Thoracic aorta (tissue), 2 donors: ENCODE results near the gene PARD3B. TPM values are rescaled to one million over a fixed set of nuclear protein-coding genes. Genes with fewer than 3 reads are reported as not detected.

Experiments
- ATAC-seq: fragments of 150-250 bp; one replicate; pipeline ENCODE4 v1.8.0; 2017; ENCODE audit warnings: low read depth; ENCODE audit not compliant: insufficient number of reproducible peaks, low FRiP score
- DNase-seq: peaks from one replicate; pipeline ENCODE4 v3.0.0-alpha.2; 2020; ENCODE audit warnings: low spot score
- H3K27ac ChIP-seq, 2 donors: fragments of 200-600 bp; sonication (generic); 1 replicate in 1 of 2; 2 replicates in 1 of 2; pipeline ENCODE4 v1.5.1; 2016; ENCODE audit warnings: mild to moderate bottlenecking in 2 of 2, moderate library complexity in 2 of 2
- H3K27me3 ChIP-seq: fragments of 200-600 bp; sonication (generic); replicated peaks from 2 replicates; pipeline ENCODE4 v1.6.0; 2016; ENCODE audit warnings: mild to moderate bottlenecking; ENCODE audit not compliant: insufficient read depth
- H3K36me3 ChIP-seq: fragments of 200-600 bp; sonication (generic); one replicate; pipeline ENCODE4 v1.5.1; 2016
- H3K4me1 ChIP-seq, 2 donors: fragments of 200-600 bp; sonication (generic); 1 replicate in 1 of 2; 2 replicates in 1 of 2; pipeline versions ENCODE4 v1.5.1 to v1.6.0; 2016; ENCODE audit warnings: low read depth in 2 of 2, mild to moderate bottlenecking in 1 of 2; ENCODE audit not compliant: control insufficient read depth in 1 of 2
- H3K4me3 ChIP-seq: fragments of 200-600 bp; sonication (generic); 2 replicates; pipeline ENCODE4 v1.5.1; 2016; ENCODE audit warnings: mild to moderate bottlenecking
- H3K9me3 ChIP-seq: fragments of 200-600 bp; sonication (generic); 2 replicates; pipeline ENCODE4 v1.5.1; 2016
- CTCF ChIP-seq: fragments of 200-600 bp; sonication (generic); IDR thresholded peaks from one replicate; pipeline ENCODE4 v1.5.1; 2019; ENCODE audit warnings: antibody characterized with exemption
- total RNA-seq, 2 donors: library from RNA; depleted of rRNA; stranded (reverse); fragments of >200 nt; gene quantifications; one replicate each; pipeline versions ENCODE4 v1.1.0 to v1.2.3, GENCODE V29; 2016

Gene PARD3B
- total RNA-seq, 2 donors from 2014 or later, result 25.7 to 34.5 TPM

GRCh38 chr2:205556841-205557539 is 1011.7 kb downstream of the PARD3B start:
- DNase-seq, result no peak
- no peak for TF ChIP-seq CTCF
- H3K4me3 ChIP-seq, result no peak overlapping the region
- no peaks in the 10 kb centered on the region for H3K9me3 ChIP-seq
- H3K27me3 ChIP-seq, result no peaks in the 10 kb centered on the region
- H3K36me3 ChIP-seq, result no peaks in the 10 kb centered on the region
- no peak for ATAC-seq
- H3K4me1 ChIP-seq, result no peaks in the 10 kb centered on the region
- H3K27ac ChIP-seq, result no peak overlapping the region

GRCh38 chr2:205557873-205558272 is 1012.6 kb downstream of the PARD3B start:
- no peak overlapping the region for H3K4me3 ChIP-seq
- TF ChIP-seq CTCF, result no peak
- no peak overlapping the region for H3K27ac ChIP-seq
- no peaks in the 10 kb centered on the region for H3K36me3 ChIP-seq
- no peaks in the 10 kb centered on the region for H3K27me3 ChIP-seq
- no peaks in the 10 kb centered on the region for H3K9me3 ChIP-seq
- no peaks in the 10 kb centered on the region for H3K4me1 ChIP-seq
- DNase-seq (no peak), ATAC-seq (no peak)

GRCh38 chr2:205561441-205561840 is 1016.2 kb downstream of the PARD3B start:
- H3K27ac ChIP-seq, result no peak overlapping the region
- DNase-seq, result no peak
- no peak for TF ChIP-seq CTCF

GRCh38 chr2:205563646-205564045 is 1018.4 kb downstream of the PARD3B start:
- Histone ChIP-seq H3K36me3 (no peaks in the 10 kb centered on the region), H3K4me1 (peaks cover 0 to 28% of the 10 kb centered on the region in 2 donors), H3K4me3 (no peak overlapping the region), H3K27ac (no peak overlapping the region), H3K27me3 (no peaks in the 10 kb centered on the region), H3K9me3 (no peaks in the 10 kb centered on the region)
- ATAC-seq, result no peak
- no peak for TF ChIP-seq CTCF
- DNase-seq, result no peak

More at GRCh38 chr2:205561441-205561840, 1016.2 kb downstream of the PARD3B start:
- Histone ChIP-seq H3K9me3 (no peaks in the 10 kb centered on the region), H3K4me3 (no peak overlapping the region), H3K27me3 (no peaks in the 10 kb centered on the region), H3K36me3 (no peaks in the 10 kb centered on the region), H3K4me1 (peaks cover 0 to 28% of the 10 kb centered on the region in 2 donors)
- ATAC-seq, result no peak

GRCh38 chr2:205564346-205565141 is 1019.3 kb downstream of the PARD3B start:
- DNase-seq, result no peak
- Histone ChIP-seq H3K27me3 (no peaks in the 10 kb centered on the region), H3K4me1 (peaks cover 0 to 28% of the 10 kb centered on the region in 2 donors), H3K4me3 (peak overlapping the region; percentile 16), H3K27ac (peak overlapping the region; percentile 20 to 33), H3K9me3 (no peaks in the 10 kb centered on the region), H3K36me3 (no peaks in the 10 kb centered on the region)
- ATAC-seq, result peak; percentile 30
- TF ChIP-seq CTCF, result peak; percentile 27
